ENCODE measurements around the gene POC1A.

POC1A gene

DNA sequence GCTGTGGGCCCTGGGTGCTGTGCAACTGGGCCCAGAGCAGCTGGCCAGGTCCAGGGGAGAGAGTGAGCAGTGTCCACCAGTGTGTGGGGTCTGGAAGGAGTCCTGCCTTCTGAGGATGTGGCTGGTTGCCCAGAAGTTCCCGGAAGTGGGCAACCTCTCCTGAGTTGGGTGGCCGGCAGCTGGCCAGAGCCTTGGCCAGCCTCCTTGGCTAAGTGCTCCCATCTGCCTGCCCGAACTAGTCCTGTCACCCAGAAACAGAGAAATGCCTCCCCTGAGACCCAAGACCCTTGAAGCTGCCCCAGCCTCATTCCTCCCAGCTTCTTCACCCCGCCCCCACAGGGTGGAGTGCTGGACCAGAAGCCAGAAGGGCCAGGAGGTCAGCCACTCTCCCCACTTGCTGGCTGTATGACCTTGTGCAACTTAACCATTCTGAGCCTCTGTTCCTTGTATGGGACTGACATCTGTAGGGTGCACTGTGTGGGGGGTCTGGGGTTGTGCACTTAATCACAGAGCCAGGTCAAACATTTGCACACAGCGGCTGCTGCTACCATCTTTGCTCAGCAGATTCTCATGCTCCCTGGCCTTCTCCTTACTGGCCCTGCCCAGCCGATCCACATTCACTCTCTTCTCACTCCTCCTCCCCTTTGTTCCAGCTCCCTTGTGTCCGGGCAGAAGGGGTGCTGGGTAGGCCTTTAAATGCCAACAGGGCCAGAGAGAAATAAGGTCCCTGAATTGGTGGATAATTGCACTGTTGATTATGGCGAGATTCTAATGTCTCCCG, 36.3 kb upstream of the POC1A start:
- no peaks in the 10 kb centered on the region for H3K9me3 ChIP-seq (ENCODE audit: control insufficient read depth, insufficient read depth, low read depth, low read length)
- ChIA-PET CTCF (no interaction called here), POLR2A (no interaction called here)
- H3K4me3 ChIP-seq (ENCODE audit: low read depth, low read length) = no peak overlapping the region
- no peak overlapping the region for H3K27ac ChIP-seq (ENCODE audit: extremely low read depth, low read depth, low read length)
- H3K36me3 ChIP-seq (ENCODE audit: control insufficient read depth in 2 of 2, insufficient read depth in 1 of 2, low read length in 2 of 2) = no peaks in the 10 kb centered on the region
- no peaks in the 10 kb centered on the region for H3K4me1 ChIP-seq (ENCODE audit: control insufficient read depth, insufficient read depth, low read length)
- TF ChIP-seq TRIM28 (IDR thresholded peaks at IDR 0.05; ENCODE audit: borderline replicate concordance, low read length) (no peak), MEIS1 (CRISPR knock-in tag; IDR thresholded peaks at IDR 0.05; ENCODE audit: borderline replicate concordance) (no peak), SP7 (tag by site-specific recombination; IDR thresholded peaks at IDR 0.05) (no peak), ZNF274 (IDR thresholded peaks at IDR 0.05; ENCODE audit: low read length) (no peak), ZNF274 (tag by site-specific recombination; IDR thresholded peaks at IDR 0.05; ENCODE audit: borderline replicate concordance) (no peak), EGR2 (tag by site-specific recombination; IDR thresholded peaks at IDR 0.05; ENCODE audit: low read depth) (no peak), ZNF223 (tag by site-specific recombination; IDR thresholded peaks at IDR 0.05) (no peak)
- TF ChIP-seq, protein P1, sequence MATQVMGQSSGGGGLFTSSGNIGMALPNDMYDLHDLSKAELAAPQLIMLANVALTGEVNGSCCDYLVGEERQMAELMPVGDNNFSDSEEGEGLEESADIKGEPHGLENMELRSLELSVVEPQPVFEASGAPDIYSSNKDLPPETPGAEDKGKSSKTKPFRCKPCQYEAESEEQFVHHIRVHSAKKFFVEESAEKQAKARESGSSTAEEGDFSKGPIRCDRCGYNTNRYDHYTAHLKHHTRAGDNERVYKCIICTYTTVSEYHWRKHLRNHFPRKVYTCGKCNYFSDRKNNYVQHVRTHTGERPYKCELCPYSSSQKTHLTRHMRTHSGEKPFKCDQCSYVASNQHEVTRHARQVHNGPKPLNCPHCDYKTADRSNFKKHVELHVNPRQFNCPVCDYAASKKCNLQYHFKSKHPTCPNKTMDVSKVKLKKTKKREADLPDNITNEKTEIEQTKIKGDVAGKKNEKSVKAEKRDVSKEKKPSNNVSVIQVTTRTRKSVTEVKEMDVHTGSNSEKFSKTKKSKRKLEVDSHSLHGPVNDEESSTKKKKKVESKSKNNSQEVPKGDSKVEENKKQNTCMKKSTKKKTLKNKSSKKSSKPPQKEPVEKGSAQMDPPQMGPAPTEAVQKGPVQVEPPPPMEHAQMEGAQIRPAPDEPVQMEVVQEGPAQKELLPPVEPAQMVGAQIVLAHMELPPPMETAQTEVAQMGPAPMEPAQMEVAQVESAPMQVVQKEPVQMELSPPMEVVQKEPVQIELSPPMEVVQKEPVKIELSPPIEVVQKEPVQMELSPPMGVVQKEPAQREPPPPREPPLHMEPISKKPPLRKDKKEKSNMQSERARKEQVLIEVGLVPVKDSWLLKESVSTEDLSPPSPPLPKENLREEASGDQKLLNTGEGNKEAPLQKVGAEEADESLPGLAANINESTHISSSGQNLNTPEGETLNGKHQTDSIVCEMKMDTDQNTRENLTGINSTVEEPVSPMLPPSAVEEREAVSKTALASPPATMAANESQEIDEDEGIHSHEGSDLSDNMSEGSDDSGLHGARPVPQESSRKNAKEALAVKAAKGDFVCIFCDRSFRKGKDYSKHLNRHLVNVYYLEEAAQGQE (tag by site-specific recombination; IDR thresholded peaks at IDR 0.05) = no peak

- POLR2A ChIA-PET = interaction anchor here (1.2 kb wide), 1 partner anchor 34 kb away, joined by 3 read pairs; the partner anchor contains the start of gene POC1A
- H3K4me3 ChIP-seq (ENCODE audit: low read depth, low read length) = no peak overlapping the region
- H3K36me3 ChIP-seq (ENCODE audit: control insufficient read depth in 2 of 2, insufficient read depth in 1 of 2, low read length in 2 of 2) = no peaks in the 10 kb centered on the region
- CTCF ChIA-PET = no interaction called here
- no peaks in the 10 kb centered on the region for H3K4me1 ChIP-seq (ENCODE audit: control insufficient read depth, insufficient read depth, low read length)
- H3K27ac ChIP-seq (ENCODE audit: extremely low read depth, low read depth, low read length) = no peak overlapping the region
- TF ChIP-seq ZNF560 (tag by site-specific recombination; IDR thresholded peaks at IDR 0.05; ENCODE audit: borderline replicate concordance) (no peak), CTCF (tag by site-specific recombination; IDR thresholded peaks at IDR 0.05) (no peak), ZNF248 (tag by site-specific recombination; IDR thresholded peaks at IDR 0.05) (no peak), ZNF23 (tag by site-specific recombination; IDR thresholded peaks at IDR 0.05; ENCODE audit: borderline replicate concordance) (no peak), KLF17 (tag by site-specific recombination; IDR thresholded peaks at IDR 0.05) (no peak), FEZF1 (tag by site-specific recombination; IDR thresholded peaks at IDR 0.05) (no peak), ZSCAN5A (tag by site-specific recombination; IDR thresholded peaks at IDR 0.05) (no peak), KLF1 (tag by site-specific recombination; IDR thresholded peaks at IDR 0.05) (no peak), ZNF394 (tag by site-specific recombination; IDR thresholded peaks at IDR 0.05; ENCODE audit: borderline replicate concordance) (no peak), ZNF521 (tag by site-specific recombination; IDR thresholded peaks at IDR 0.05) (no peak)
- H3K9me3 ChIP-seq (ENCODE audit: control insufficient read depth, insufficient read depth, low read depth, low read length) = no peaks in the 10 kb centered on the region
These were observed 34.3 kb upstream of the POC1A start for GRCh38 chr3:52188556-52188955.

Measured in HEK293 (cell line).